Activated CD8-positive, alpha-beta memory T cell treated with anti-CD3 and anti-CD28 coated beads for 48 hours (primary cell): ENCODE data around the gene PPARA.

Experiments
- DNase-seq, 3 experiments: peaks; one replicate each; pipeline ENCODE4 v3.0.0-alpha.2; 2020; ENCODE audit warnings: low read depth in 2 of 3, low spot score in 2 of 3

The PPARA gene

DNA sequence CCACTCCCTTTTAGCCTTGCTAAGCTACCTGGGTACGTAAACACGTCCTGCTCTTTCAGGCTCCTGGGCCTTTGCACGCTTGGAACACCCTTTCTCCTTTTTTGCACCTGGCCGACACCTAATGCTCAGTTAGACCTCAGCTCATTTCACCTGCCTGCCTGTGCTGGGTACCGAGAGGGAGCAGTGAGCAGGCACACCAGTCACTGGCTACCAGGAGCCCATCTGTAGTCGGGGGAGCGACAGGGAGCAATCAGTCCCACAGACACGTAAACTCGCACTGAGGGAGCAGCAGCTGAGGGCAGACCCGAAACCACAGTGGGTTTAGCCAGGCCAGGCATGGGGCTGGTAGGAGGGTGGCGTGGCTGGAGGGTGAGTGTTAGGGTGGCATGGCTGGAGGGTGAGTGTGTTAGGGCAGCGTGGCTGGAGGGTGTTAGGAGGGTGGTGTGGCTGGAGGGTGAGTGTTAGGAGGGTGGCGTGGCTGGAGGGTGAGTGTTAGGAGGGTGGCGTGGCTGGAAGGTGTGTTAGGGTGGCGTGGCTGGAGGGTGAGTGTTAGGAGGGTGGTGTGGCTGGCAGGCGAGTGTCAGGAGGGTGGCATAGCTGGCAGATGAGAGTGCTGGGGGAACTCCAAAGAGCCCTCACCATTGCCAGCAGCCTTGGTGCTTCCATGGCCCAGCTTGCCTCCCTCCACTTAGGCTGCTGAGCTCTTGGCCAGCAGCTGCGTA is 140.0 kb downstream of the PPARA start:
- no peak for DNase-seq

DNA sequence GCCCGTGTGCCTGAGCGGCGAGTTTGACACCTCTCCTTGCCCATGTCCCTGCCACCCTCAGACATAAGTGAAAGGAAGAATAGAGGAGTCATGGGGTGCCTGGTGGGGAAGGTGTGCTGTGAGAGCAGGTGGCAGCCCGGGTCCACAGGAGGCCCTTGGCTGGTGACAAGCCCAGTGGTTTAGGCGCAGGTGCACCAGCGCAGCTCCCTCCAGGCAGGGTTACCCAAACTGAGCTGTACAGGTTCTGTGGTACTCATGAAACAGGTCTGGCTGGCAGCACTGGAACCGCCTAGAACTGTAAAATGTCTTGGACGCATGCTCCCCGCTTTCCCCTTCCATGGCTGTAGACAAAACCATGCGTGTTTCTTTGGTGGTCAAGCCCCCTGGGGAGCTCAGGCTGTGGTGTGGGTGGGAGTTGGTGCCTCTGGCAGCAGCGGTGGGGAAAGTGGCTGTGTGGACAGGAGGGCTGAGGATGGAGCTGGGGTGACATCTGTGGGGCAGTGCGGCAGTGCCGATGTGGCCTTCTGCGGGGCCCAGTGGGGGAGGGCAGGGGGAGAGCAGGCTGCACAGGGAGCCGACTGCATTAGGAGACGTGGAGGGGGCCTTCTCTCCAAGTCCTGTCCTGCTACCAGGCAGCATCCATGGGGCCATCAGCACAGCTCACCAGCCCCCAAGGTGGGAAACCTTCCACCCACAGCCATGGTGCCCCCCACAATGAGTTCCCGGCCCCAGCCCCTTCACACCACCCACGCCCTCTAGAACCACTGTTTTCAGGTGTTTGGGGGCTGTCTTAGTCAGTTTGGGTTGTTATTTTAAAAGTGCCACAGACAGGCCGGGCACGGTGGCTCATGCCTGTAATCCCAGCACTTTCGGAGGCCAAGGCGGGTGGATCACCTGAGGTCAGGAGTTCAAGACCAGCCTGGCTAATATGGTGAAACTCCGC is 140.8 kb downstream of the PPARA start:
- DNase-seq = no peak

DNA sequence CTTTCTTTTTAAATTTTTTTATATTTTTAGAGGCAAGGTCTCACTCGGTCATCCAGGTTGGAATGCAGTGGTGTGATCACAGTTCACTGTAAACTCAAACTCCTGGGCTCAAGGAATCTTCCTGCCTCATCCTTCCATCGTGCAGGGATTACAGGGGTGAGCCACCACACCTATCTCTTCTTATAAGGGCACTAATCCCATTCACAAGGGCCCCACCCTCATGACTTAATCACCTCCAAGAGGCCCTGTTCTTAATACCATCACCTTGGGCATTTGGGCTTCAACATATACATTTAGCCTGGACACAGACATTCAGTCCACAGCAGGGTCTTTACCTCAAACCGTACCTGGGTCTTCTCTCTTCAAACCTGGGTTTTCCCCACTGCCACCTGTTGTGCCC is 141.8 kb downstream of the PPARA start:
- no peak for DNase-seq

DNA sequence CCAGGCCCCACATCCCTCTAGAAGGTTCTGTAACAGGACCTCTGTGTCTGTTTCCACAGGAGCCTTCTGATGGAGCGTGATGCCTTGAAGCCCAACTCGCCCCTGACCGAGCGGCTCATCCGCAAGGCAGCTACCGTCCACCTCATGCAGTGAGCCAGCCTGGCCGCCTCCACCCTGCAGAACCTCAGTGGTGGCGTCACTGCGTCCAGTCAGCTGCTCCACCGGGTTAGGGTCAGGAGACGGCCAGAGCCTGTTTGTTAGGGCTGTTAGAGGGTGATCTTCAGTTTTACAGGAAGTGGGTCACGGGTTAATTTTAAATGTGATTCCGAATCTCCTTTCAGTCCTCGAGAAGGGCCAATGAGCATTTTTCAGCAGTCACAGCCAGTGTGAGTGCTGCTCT is 142.4 kb downstream of the PPARA start:
- DNase-seq = no peak
